GM21717 (cell line): ENCODE results near the gene PTBP2.
"Not testable (repeated sequence)": the region's sequence is repeated elsewhere in the genome, so short reads cannot be mapped to it uniquely, and the experiment has no call there.

Experiments used
- ATAC-seq: cut with Tn5 transposase; IDR thresholded peaks from one replicate; pipeline ENCODE4 v1.9.1; 2021; ENCODE audit warnings: mild to moderate bottlenecking, moderate library complexity; ENCODE audit not compliant: unreplicated experiment

Gene PTBP2

GRCh38 chr1:96730574-96731298, 9.2 kb downstream of the PTBP2 start:
- no peak for ATAC-seq

- no peak for ATAC-seq
These were observed 19.8 kb downstream of the PTBP2 start for GRCh38 chr1:96741335-96741734.

- ATAC-seq: no peak
These were observed 25.1 kb downstream of the PTBP2 start for GRCh38 chr1:96746440-96747420.

GRCh38 chr1:96747565-96747964, 26.0 kb downstream of the PTBP2 start:
- no peak for ATAC-seq

GRCh38 chr1:96748078-96748477, 26.5 kb downstream of the PTBP2 start:
- no peak for ATAC-seq

GRCh38 chr1:96749618-96750017, 28.0 kb downstream of the PTBP2 start:
- ATAC-seq: no peak

GRCh38 chr1:96752394-96752793, 30.8 kb downstream of the PTBP2 start:
- no peak for ATAC-seq

GRCh38 chr1:96756789-96757188, 35.2 kb downstream of the PTBP2 start:
- ATAC-seq: no peak

GRCh38 chr1:96762586-96762985, 41.0 kb downstream of the PTBP2 start:
- not testable (repeated sequence) for ATAC-seq

- no peak for ATAC-seq
These were observed 41.9 kb downstream of the PTBP2 start for GRCh38 chr1:96763514-96763913.

- ATAC-seq: no peak
These were observed 42.9 kb downstream of the PTBP2 start for GRCh38 chr1:96764469-96764868.

- no peak for ATAC-seq
These were observed 50.3 kb downstream of the PTBP2 start for GRCh38 chr1:96771847-96772246.

- no peak for ATAC-seq
These were observed 50.8 kb downstream of the PTBP2 start for GRCh38 chr1:96772349-96772748.

- no peak for ATAC-seq
These were observed 51.4 kb downstream of the PTBP2 start for GRCh38 chr1:96772972-96773371.

- no peak for ATAC-seq
These were observed 60.6 kb downstream of the PTBP2 start for GRCh38 chr1:96782206-96782605.

- no peak for ATAC-seq
These were observed 61.3 kb downstream of the PTBP2 start for GRCh38 chr1:96782856-96783255.

GRCh38 chr1:96790599-96790998, 69.0 kb downstream of the PTBP2 start:
- no peak for ATAC-seq

- no peak for ATAC-seq
These were observed 70.6 kb downstream of the PTBP2 start for GRCh38 chr1:96792220-96792619.

GRCh38 chr1:96801696-96802095, 80.1 kb downstream of the PTBP2 start:
- not testable (repeated sequence) for ATAC-seq

GRCh38 chr1:96804648-96805047, 83.1 kb downstream of the PTBP2 start:
- no peak for ATAC-seq

GRCh38 chr1:96808191-96808590, 86.6 kb downstream of the PTBP2 start:
- ATAC-seq: no peak

GRCh38 chr1:96815914-96816313, 94.3 kb downstream of the PTBP2 start:
- no peak for ATAC-seq
